Measurements from ENCODE around the gene PDE8B. TPM values are rescaled to one million over a fixed set of nuclear protein-coding genes. Genes with fewer than 3 reads are reported as not detected.

PDE8B gene
- polyA plus RNA-seq, 1 donor (not counting 4 experiments of a cell fraction or from before 2014, with no cell fraction given) = not detected

DNA sequence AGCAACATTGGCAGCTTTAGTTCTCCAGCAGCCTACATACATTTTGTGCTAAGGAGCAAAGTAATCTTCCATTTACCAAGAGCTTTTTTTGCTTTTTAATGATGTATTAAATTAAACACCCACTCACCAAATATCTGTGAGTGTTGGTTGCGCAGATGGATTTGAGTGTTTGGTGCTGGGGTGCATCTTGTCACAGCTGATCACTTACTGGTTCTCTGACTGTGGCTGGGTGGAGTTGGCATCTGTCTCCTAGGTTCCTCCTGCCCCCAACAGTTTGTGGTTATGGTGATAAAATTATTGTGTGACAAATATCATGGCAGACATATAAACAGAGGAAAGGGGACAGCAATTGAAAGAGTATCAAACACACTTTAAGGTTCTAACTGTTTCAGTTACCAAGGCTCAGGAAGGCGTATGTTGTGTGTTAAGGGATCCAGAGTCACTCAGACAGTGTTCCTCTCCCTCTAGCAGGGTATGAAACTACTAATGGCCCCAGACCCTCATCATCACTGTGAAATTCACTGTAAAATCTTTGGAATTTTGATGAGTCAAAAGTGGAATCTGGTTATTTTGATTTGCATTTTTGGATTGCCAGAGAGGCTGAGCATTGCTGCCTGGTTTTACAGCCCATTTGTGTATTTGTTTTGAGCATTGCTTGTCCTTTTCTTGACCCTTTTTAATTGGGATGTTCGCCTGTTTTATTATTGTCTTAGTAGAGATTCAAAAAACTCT lies 81.7 kb downstream of the PDE8B start:
- Histone ChIP-seq H3K79me2 (ENCODE audit: control insufficient read depth, insufficient read depth, low read length) (no peaks in the 10 kb centered on the region), H3K4me1 (ENCODE audit: control insufficient read depth, extremely low read depth, insufficient read depth, low read length) (no peaks in the 10 kb centered on the region), H2AFZ (ENCODE audit: control insufficient read depth, low read length) (no peak overlapping the region), H3K4me2 (ENCODE audit: control insufficient read depth, extremely low read depth, insufficient read depth, low read depth, low read length) (no peak overlapping the region), H3K9ac (ENCODE audit: control insufficient read depth, extremely low read depth, insufficient read depth, low read length) (no peak overlapping the region), H3K27ac (ENCODE audit: control insufficient read depth, insufficient read depth, low read length) (no peak overlapping the region), H3K36me3 (ENCODE audit: control insufficient read depth in 2 of 2, extremely low read depth in 1 of 2, insufficient read depth in 2 of 2, low read length in 2 of 2) (no peaks in the 10 kb centered on the region), H4K20me1 (ENCODE audit: control insufficient read depth, extremely low read depth, insufficient read depth, low read length) (no peaks in the 10 kb centered on the region), H3K9me1 (ENCODE audit: control insufficient read depth, extremely low read depth, insufficient read depth, low read length) (no peaks in the 10 kb centered on the region), H3K27me3 (ENCODE audit: control insufficient read depth, extremely low read depth, insufficient read depth, low read length) (peaks cover 7% of the 10 kb centered on the region), H3K4me3 (ENCODE audit: control insufficient read depth in 2 of 3, extremely low read depth in 1 of 3, insufficient read depth in 2 of 3, low read depth in 1 of 3, low read length in 3 of 3) (no peak overlapping the region), H3K9me3 (ENCODE audit: control insufficient read depth, low read depth, low read length) (no peaks in the 10 kb centered on the region)
- DNase-seq (ENCODE audit: low read depth, low spot score) (no peak), FAIRE-seq (no peak)
- dilution Hi-C loops (cut with MboI; ENCODE audit: extremely low pct_ligation_motif_present, low sequenced_read_pairs) = no loop called here
- TF ChIP-seq, protein P1, sequence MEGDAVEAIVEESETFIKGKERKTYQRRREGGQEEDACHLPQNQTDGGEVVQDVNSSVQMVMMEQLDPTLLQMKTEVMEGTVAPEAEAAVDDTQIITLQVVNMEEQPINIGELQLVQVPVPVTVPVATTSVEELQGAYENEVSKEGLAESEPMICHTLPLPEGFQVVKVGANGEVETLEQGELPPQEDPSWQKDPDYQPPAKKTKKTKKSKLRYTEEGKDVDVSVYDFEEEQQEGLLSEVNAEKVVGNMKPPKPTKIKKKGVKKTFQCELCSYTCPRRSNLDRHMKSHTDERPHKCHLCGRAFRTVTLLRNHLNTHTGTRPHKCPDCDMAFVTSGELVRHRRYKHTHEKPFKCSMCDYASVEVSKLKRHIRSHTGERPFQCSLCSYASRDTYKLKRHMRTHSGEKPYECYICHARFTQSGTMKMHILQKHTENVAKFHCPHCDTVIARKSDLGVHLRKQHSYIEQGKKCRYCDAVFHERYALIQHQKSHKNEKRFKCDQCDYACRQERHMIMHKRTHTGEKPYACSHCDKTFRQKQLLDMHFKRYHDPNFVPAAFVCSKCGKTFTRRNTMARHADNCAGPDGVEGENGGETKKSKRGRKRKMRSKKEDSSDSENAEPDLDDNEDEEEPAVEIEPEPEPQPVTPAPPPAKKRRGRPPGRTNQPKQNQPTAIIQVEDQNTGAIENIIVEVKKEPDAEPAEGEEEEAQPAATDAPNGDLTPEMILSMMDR (optimal IDR thresholded peaks at IDR 0.05 in 1 of 3, IDR thresholded peaks at IDR 0.05 in 1 of 3, conservative IDR thresholded peaks at IDR 0.05 in 1 of 3; ENCODE audit: extremely low read depth in 1 of 3, insufficient read depth in 2 of 3, low read length in 3 of 3) = no peak
- no peak for TF ChIP-seq EZH2 (IDR thresholded peaks at IDR 0.05; ENCODE audit: low read length)

DNA sequence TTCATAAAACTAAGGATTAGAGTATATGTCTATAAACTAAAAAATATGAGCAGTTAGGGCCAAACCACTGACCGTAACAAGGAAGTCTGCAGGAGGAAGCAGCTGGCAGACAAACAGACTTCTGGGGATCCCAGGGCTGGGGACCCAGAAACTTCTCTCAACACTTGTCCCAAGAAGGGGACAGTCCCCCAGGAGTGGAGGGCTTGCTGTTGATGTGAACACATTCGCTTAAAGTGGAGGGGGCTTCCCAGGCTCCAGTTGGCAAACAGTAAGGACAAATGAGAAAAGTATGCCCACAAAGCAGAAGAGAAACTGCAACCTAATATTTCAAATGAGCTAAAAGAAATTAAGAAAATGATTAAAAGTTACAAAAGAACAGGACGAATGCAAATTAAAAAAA lies 83.7 kb downstream of the PDE8B start:
- H3K27me3 ChIP-seq (ENCODE audit: control insufficient read depth, extremely low read depth, insufficient read depth, low read length) = peaks cover 10% of the 10 kb centered on the region
- TF ChIP-seq EZH2 (IDR thresholded peaks at IDR 0.05; ENCODE audit: low read length) = no peak
- H2AFZ ChIP-seq (ENCODE audit: control insufficient read depth, low read length) = no peak overlapping the region
- no peaks in the 10 kb centered on the region for H3K79me2 ChIP-seq (ENCODE audit: control insufficient read depth, insufficient read depth, low read length)
- DNase-seq (ENCODE audit: low read depth, low spot score) (no peak), FAIRE-seq (no peak)
- no peak overlapping the region for H3K4me2 ChIP-seq (ENCODE audit: control insufficient read depth, extremely low read depth, insufficient read depth, low read depth, low read length)
- no peaks in the 10 kb centered on the region for H3K4me1 ChIP-seq (ENCODE audit: control insufficient read depth, extremely low read depth, insufficient read depth, low read length)
- H3K4me3 ChIP-seq (ENCODE audit: control insufficient read depth in 2 of 3, extremely low read depth in 1 of 3, insufficient read depth in 2 of 3, low read depth in 1 of 3, low read length in 3 of 3) = no peak overlapping the region
- H3K27ac ChIP-seq (ENCODE audit: control insufficient read depth, insufficient read depth, low read length) = no peak overlapping the region
- H3K36me3 ChIP-seq (ENCODE audit: control insufficient read depth in 2 of 2, extremely low read depth in 1 of 2, insufficient read depth in 2 of 2, low read length in 2 of 2) = no peaks in the 10 kb centered on the region
- no peaks in the 10 kb centered on the region for H3K9me1 ChIP-seq (ENCODE audit: control insufficient read depth, extremely low read depth, insufficient read depth, low read length)
- H3K9ac ChIP-seq (ENCODE audit: control insufficient read depth, extremely low read depth, insufficient read depth, low read length) = no peak overlapping the region
- no peaks in the 10 kb centered on the region for H3K9me3 ChIP-seq (ENCODE audit: control insufficient read depth, low read depth, low read length)
- dilution Hi-C loops (cut with MboI; ENCODE audit: extremely low pct_ligation_motif_present, low sequenced_read_pairs) = no loop called here
- H4K20me1 ChIP-seq (ENCODE audit: control insufficient read depth, extremely low read depth, insufficient read depth, low read length) = no peaks in the 10 kb centered on the region

Measured in keratinocyte (primary cell).